HG02588 (cell line): ENCODE results near the gene B4GALT1.

Source experiments
- ATAC-seq: cut with Tn5 transposase; IDR thresholded peaks from one replicate; pipeline ENCODE4 v1.9.1; 2021; ENCODE audit warnings: mild to moderate bottlenecking, moderate library complexity; ENCODE audit not compliant: unreplicated experiment

The B4GALT1 gene

DNA sequence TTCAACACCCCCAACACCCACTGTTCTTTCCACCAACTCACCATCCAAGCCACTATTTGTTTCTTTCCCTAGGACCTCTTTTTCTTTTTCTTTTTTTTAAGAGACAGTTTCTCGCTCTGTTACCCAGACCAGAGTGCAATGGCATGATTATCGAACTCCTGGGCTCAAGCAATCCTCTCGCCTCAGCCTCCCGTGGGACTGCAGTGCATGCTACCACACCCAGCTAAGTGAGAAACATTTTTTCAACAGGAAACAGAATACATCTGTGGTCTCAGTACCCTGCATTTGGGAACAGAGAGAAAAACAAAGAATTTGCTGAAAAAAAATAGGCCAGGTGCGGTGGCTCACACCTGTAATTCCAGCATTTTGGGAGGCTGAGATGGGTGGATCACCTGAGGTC, 24.6 kb downstream of the B4GALT1 start:
- ATAC-seq: no peak

DNA sequence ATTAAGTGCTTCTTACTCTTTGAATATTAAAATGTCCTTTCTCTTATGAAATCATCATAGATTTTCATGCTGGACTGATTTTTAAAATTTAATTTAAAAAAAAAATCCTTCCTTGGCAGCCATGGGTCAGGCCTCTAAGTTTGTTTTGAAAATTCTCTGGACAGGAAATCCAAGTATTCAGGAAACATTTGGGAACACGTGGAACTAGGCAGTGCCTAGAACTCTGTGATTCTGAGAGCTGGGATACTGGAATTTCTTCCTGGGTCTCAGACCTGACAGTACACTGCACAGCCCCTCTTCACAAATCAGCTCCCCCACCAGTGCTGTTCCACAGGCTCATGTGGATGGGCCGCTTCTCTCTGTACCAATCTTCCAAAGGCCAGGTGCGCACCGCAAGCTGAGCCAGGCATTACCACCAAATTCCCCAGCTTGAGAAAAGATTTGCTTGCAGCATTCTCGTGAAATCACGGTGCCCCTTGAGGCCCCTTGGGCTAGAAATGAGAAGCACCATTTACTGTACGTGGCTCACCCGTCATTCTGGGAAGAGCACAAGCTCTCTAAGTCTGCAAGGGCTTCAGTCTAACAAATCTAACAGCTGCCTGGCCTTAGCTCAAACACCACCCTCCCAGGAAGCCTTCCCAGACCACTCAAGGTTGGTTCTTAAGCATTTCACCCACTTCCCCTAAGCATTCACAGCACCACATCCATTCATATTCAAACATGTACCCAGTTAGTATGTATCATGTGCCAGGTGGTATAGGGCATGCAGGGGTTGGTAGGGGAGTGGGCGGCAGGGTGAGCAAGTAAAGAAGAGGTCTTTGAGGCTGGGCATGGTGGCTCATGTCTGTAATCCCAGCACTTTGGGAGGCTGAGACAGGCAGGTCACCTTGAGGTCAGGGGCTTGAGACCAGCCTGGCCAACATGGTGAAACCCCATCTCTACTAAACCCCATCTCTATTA, 26.5 kb downstream of the B4GALT1 start:
- no peak for ATAC-seq

DNA sequence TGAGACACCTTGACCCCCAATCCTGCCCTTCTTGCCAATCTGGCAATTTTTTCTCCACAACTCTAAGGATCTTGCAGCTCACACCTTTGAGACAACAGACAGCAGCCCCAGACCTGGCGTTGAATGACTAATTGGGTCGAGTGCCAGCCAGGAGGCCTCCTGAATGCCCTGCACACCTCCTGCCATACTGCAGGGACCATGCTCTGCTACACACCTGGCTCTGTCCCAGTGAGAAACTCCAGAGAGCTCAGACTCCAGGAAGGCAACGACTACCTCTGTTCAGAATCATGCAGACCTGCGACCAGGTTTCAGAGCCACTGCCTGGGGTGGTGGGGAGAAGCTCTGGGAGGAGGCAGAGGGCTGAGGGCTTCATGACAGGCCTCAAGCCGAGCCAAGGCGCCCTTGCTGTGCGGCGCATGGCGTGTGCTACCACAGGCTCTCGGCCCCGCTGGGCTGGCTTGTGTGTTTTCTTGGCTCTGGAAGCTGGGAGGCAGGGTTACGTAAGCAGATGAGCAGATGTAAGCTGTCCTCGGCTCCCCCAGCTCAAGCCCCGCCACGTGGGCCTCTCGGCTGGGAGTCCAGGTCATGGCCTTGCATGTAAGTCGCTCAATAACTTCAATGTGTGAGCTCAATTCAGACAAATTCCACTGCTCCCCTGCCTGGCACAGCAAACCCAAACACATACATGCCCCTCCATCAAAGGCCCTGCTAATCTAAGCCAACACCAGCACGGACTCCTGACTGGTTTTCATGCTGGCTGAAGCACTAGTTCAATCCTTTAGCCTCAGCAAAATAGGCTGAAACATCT, 27.5 kb downstream of the B4GALT1 start:
- ATAC-seq: no peak

DNA sequence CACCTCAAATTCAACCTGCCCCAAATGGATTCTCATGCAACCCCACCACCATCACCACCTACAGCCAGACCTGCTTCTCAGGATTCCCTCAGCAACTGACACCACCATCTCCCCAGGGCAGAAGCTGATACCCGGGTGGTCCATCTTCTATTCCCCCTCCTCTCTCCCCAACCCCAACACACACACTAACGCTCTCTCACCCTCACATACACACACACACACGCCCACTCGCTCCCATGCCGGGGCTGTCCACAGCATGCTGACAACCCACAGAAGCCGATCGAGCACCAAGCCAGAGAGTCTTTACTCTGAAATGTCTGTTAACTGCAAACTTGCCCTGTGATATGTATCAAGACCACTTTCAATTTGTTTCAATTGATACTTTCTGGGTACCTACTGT, 28.4 kb downstream of the B4GALT1 start:
- no peak for ATAC-seq

DNA sequence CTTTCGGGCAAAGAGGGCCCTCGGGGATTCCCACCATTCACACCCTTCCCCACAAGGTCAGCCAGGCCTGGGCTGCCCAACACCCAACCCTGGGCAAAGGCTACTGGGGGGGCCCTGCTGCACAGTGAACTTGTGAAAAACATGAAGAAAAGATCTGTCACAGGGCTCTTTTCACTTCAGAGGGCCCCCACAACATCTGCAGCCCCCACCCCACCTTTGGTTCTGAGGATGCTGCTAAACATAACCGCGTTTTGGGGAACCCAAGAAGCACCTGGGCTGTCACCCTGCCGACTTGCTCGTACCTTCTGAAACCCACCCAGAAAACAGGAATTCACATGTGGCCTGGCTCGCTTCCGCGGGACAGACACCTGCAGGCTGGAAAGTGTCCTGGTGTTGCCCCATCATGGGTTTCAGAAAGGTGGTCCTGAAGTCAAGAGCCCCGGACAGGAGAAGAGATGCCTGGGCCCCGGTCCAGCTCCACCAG, 29.3 kb downstream of the B4GALT1 start:
- ATAC-seq: no peak

DNA sequence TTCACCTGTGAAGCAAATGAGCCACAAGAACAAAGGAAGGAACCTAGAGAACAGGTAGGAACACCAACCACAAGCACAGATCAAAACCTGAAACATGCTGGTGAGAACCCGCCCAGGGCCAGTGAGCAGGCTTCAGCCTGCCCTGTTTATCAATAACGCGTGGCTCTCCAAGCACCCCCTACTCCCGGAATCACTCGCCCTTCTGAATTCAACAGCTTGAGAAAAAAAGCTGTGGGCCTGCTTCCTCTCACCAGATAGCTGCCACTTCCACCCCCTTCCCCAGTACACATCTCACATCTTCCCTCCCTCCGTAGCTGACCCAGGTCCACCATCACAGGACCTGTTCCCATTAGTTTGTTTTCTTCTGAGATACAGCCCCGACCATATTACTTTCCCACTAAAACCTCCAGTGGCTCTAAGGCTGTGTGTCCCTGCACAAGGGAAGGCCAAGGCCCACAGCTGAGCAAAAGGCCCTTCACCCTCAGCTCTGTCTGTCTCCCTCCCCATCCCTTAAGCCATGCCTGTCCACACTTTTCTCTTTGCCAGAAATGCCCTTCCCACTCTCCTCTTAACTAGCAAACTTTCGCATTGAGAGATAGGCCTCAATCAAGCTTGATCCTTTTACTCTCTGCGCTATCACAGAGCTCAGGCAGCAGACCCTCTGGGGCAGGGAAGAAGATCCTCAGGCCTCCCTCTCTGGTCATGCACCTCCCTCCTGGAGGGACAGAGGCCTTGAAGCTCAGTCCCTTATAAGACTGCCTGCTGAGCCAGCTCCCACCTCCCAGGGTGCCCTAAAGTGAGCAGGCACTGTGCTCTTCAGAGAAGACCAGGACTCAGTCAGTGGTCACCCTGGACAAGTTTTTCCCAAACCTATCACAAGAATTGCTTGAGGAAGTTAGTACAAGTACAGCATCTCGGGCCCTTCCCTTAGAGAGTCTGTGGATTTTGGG, 30.1 kb downstream of the B4GALT1 start:
- ATAC-seq: no peak

DNA sequence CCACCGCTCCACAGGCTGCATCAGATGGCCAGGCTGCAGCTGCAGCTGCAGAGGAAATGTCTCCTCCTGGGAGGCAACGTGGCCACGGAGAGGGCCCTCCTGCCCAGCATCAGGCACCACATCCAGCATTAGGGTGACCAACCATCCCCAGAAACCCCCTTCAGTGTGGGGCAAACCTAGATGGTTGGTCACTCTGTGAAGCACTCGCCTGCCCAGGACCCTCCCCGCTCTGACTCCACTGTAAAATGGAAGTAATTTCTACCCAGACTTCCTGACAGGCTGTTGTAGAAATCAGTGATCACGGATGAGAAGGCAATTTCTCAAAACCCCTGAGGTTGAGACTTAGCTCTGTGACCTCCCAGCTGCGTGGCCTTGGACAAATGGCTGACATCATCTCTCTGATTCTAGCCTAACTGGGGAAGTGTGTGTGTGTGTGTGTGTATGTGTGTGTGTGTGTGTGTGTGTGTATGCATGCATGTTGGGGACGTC, 31.6 kb downstream of the B4GALT1 start:
- ATAC-seq: no peak

DNA sequence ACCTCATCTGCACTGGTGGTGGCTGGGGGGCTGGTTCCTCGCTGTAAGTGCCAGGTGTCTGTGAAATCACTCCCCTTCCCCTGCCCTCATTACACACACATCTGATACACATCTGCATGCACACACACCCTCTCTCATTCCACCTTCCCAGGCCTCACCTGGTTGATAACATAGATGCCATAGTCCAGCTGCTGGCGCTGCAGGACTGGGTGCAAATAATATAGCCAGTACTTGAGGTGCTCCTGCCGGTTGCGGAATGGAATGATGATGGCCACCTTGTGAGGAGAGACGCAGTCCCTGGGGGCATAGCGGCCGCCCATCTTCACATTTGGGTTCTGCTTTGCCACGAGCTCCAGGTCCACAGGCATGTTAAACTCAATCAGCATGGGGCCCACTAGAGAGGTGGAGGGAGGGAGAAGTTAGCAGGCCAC, 32.1 kb downstream of the B4GALT1 start:
- ATAC-seq: no peak

DNA sequence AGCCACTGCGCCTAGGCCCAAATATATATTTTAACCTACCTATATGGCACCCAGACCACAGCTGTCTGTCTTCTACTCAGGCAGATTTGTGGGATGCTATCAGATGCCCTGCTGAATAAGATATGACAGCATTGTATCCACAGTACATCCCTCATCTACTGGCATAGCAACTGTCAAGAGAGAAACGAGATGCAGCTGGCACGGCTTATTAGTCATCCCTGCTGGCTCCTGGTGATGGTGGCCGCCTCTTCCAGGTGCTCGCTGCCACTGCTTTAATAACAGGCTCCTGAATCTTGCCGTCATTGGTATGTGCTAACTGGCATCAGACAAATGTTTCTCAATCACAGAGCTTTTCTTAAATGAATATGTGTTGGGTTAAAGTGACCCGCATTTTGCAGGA, 34.0 kb downstream of the B4GALT1 start:
- no peak for ATAC-seq

DNA sequence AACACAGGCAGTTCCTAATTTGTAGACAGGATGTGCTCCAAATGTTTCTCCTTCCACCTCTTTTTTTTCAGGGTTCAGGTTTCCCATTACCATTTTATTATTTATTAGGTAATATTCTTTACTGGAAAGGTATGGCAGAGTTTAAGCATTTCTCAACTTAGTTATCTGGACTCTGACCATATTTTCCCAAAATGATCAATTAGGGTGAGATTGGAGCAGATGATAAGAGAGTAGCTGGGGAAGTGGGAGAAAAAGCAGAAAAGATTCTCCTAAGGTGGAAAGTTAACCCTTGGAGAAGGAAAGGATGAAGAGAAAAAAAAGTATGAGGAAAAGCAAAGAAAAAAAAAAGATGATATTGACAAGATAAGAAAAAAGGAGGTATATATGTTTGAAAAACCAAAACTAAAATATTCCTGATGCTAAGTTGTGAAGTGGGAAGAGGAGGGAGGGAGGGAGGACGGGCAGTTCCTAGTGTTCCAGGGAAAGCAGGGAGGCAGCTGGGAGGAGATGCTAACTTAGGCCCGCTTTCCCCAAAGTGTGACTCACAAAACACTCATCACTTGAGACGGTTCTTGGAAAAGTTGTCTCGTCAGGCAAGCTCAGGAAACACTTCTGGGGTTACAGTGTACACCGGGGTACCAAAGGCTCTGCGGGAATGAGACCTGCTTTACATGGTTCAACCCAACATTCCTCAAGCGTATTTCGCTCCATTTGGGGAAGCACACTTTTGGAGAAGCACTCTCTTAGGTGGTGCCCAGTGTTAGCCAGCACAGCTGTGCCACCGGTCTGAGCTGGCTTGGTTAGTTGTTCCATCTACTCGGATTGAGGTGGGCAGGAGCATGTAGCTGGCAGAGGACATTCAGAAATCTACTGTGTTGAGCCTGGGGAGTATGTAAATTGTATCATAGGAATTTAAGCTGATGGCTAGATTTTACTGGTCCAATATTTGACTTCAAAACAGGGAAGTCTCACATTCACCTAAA, 35.1 kb downstream of the B4GALT1 start:
- ATAC-seq: no peak

DNA sequence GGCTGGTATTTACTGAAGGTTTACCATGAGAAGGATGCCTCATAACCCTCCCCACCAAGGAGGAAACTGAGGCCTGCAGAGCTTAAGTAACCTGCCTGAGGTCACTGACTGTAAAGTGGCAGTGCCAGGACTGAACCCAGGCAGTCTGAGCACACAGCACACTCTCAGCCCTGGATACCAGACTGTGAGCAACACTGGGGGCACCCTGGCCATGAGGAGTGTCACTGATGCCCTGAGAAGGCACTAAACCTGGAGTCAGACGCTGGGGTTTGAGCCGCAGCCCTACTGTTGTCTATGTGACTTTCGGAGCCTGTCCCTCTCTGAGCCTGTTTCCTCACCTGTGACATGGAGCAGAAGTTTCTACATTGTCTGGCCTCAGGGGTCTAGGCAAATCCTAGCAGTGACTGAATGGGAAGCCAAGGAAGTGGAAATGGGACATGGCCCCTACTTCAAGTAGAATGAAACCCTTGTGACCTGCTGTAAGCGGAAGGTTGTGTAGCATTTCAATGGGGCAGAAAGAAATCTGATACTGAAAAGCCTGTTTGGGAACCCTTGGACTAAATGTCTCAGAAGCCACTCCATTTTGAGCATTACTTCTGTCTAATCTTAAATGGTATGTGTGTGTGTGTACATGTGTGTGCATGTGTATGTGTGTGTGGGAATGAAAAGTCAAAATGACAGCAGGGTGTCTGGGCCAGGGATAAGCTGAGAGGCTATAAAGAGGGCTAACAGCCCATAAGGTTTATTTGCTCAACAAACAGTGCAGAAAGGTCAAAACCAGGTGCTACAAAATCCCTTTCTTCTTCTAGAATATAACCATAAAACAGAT, 36.0 kb downstream of the B4GALT1 start:
- no peak for ATAC-seq

DNA sequence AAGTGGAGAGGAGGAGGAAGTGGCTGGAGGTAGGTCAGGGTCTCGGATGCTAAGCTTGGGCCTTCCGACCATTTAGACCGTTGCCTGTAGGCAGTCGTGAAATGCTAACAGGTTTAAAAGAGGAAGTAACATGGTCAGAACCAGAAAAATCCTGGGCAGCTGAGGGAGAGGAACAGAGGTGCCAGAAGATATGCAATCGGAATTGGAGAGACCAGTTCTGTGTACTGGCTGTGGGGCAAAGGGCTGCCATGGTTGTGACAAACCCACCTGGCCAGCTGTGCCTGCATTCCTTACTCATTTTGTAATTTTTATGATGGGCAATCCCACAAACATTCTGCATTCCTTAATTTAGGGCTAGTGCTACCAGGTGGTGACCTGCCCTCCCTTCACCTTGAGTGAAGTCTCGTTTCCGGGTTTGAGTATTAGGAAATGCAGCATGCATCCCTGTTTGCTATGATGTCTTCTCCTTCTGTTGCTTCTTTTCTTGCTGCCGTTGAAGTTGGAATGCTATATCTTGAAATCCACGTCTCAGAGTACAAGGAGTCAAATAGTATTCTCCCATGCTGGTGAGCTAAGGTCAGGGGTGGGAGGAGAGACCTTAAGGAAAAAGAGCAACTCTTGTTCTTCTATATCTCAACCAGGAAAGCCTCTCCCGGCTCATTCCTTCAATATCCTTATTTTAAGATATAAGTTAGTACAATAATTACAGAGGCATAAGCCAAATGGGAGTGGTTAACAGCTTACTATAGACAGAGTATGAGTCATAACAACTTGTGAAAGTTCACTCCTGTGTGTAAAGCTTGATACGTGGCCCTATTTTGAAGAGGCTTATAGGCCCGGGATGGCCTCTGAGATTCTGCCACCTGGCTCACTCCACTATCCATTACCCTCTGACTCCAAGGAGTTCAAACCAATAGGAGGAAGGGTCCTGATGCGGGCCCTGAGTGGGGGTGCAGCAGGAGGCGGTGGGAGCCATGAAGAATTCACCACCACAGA, 37.0 kb downstream of the B4GALT1 start:
- peak; percentile 59 for ATAC-seq

DNA sequence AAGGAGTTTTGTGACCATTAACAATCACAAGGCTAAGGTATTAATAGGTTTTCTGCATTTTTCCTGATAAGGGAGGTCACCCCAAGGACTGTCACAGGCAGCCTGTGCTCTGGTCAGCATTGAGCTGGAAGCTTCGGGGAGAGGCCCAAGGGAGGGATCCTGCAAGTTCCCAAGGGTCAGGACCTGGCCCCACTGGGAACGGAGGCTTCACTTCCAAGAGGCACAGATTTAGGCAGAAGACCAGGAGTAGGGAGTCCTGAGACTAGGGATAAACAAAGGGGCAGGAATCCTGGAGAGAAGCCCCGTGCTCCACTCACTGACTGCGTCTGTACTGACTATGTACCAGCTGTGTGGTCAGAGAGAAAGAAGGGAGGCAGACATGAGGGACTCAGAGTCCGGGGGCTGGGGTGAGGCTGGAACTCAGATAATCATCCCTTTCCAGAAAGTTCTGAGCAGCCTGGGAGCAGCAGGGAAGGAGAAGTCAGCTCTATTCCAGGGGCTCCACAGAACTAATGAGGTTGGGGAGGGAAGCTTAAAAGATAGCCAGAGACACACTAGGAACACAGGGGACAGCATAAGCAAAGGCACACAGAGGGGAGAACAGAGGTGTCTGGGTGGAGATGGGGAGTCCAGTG, 37.8 kb downstream of the B4GALT1 start:
- ATAC-seq: no peak

DNA sequence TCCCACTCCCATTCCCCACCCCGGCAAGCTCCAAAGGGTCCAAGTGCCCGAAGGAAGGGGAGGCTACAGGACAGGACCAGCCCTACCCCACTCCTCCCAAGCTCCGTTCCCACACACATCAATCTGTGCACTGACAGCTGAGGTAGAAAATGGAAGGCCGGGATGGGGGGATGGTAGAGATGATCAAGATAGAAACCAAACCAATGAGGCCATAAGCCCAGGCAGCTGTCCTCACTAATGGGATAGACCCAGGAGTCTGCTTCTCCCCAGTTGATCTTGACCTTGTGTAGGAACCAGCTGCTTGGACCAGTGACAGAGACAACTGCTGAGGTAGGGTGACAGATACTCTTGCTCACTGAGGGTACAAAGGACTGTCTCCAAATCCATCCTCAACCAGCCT, 38.6 kb downstream of the B4GALT1 start:
- ATAC-seq: no peak

DNA sequence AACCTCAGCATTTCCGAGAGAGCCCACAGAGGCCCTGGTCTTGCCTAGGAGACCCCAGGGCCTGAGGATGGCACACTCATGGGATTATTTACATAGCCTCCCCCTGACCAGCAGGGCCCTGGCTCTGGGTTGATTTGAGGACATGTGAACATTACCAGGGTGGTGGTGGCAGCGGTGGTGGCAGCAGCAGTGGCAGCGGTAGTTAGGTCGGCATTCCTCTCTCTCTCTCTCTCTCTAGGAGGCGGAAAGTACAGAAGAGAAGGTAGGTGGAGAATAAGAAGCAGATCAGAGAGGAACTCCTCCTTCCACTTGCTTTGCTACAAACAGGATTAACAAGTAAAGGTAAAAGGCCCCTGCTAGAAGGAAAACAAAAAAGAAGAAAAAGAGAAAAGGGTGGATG, 39.3 kb downstream of the B4GALT1 start:
- no peak for ATAC-seq

DNA sequence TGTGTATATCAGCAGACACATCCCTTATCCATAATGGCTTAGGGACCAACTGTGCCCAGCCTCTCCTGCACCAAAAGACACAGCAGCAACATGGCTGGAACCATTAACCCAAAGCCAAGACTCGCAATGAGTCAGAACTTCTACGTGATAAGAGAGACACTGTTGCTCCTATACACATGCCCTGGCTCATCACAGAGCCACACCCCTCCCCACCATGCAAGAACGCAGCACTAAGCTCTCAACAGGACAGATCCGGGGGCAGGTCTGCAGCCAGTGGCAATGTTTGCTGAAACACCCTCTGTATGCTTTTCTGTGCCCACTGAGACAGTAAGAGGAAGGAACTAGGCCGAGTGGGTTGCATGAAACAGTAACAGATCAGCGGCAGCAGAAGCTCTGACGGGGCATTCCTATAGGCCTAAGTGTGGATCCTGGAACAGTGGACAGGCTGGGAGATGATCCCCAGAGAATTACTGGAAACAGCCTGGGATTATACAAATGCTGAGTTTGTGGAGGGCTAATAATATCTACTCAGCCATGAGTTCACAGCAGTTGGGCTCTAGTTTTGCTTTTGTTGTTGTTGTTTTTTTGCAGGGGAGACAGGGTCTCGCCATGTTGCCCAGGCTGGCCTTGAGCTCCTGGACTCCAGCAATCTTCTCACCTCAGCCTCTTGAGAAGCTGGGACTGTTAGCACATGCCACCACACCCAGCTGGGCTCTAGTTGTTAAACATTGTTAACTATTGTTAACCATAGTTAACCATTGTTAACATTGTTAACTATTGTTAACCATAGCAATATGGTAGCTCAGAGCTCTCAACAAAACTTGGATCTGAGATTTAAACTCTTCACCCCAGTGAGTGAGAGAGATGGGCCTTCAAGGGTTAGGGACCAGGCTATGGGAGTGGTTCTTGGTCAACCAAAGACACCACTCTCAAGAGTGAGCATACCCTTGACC, 41.0 kb downstream of the B4GALT1 start:
- peak; percentile 38 for ATAC-seq
